Loucy (cell line): ENCODE measurements around the gene MYO9A.

Experiments
- EZH2phosphoT487 ChIP-seq: fragments of 200-600 bp; IDR thresholded peaks from 2 replicates; pipeline ENCODE4 v1.6.1; 2018; ENCODE audit warnings: antibody characterized with exemption, mild to moderate bottlenecking, moderate library complexity, borderline replicate concordance
- TF ChIP-seq, protein P1 (sequence below): fragments of 200-600 bp; sonication (generic); conservative IDR thresholded peaks from 2 replicates; pipeline ENCODE4 v1.5.1; 2014; ENCODE audit warnings: mild to moderate bottlenecking, antibody characterized with exemption, low read length

GRCh38 chr15:72128359-72128758, 10.4 kb upstream of the MYO9A start:
- TF ChIP-seq, protein P1, sequence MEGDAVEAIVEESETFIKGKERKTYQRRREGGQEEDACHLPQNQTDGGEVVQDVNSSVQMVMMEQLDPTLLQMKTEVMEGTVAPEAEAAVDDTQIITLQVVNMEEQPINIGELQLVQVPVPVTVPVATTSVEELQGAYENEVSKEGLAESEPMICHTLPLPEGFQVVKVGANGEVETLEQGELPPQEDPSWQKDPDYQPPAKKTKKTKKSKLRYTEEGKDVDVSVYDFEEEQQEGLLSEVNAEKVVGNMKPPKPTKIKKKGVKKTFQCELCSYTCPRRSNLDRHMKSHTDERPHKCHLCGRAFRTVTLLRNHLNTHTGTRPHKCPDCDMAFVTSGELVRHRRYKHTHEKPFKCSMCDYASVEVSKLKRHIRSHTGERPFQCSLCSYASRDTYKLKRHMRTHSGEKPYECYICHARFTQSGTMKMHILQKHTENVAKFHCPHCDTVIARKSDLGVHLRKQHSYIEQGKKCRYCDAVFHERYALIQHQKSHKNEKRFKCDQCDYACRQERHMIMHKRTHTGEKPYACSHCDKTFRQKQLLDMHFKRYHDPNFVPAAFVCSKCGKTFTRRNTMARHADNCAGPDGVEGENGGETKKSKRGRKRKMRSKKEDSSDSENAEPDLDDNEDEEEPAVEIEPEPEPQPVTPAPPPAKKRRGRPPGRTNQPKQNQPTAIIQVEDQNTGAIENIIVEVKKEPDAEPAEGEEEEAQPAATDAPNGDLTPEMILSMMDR = no peak
- no peak for TF ChIP-seq EZH2phosphoT487
